ENCODE data around the gene LCP2.

LCP2 gene

DNA sequence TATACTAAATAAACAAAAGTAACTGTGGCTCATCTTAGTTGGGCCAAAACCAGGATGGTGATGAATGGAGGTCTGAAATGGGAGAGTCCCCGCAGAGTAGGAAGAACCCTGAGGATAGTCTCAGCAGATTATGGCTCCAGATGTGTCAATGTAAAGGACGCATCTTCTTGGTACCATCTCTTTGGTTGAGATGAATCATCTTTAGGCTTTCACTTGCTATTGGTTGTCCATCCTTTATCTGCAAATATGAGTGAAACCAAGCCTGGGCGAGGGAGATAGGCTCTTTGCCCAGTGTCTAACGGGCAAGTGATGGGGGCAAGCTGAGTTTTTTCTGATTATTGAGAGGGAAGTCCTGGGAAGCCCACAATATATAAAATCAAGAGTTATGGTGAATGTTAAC lies 19.4 kb upstream of the LCP2 start:
- in situ Hi-C loops (cut with MboI; ENCODE audit: low sequenced_read_pairs) = no loop called here

DNA sequence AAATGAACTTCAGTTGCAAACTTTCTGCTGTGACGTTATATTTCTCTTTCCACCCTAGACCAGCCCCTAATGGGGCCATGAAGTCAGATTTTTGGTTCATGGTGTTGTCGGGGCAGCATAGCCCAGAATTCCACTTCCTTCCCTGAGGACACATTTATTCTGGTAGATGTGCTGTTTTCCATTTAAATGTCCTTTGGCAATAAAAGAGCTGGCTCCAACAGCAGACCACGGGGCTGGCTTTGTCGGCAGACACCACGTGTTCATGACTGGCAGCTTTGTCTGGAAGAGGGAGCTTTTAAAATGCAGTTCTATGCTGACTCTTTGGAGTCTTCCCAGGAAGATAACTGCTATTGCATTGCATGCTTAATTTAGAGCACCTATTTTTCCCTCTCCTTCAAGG lies 17.6 kb upstream of the LCP2 start:
- in situ Hi-C loops (cut with MboI; ENCODE audit: low sequenced_read_pairs) = no loop called here

DNA sequence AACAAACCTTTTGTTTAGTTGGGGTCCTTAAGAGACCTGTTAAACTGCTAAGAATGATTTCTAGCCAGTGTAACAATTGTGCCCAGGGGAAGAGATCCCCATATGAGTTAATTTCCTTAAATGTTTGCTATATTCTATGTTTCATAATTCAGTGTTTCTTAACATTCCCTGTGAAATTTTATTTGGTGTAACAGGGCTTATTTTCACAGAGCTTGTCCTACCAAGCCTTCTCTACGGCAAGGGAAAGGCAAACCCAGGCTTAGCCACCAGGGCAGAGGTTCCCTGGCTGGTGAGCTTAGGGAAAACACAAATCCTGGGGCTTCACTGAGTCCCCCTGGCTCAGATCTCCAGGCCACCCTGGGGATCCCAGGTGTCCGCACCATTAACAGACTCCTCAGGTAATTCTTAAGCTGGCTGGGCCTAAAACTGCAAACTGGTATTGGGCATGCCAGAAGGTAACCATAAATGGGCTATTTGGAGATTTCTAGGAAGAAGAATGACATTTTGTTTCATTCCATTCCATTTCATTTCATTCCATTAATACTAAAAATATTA lies 17.0 kb upstream of the LCP2 start:
- in situ Hi-C loops (cut with MboI; ENCODE audit: low sequenced_read_pairs) = no loop called here

GRCh38 chr5:170313816-170314215 lies 16.2 kb upstream of the LCP2 start:
- in situ Hi-C loops (cut with MboI; ENCODE audit: low sequenced_read_pairs) = no loop called here

DNA sequence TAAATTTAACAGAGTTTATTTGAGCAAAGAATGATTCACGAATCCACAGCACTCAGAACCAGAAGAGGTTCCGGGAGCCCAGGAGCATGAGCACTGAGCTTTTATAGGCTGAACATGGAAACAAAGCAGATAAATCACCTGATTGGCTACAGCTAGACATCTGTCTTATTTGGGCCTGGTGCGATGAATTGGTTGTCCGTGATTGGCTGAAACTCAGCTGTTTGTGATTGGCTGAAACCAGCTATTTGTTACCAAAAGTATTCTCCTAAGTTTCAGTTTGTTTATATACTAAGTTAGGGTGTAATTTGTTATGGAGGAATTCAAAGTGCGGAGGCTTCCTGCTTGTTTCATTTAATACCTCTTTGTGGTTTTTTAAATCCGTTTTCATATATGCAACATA lies 15.8 kb upstream of the LCP2 start:
- in situ Hi-C loops (cut with MboI; ENCODE audit: low sequenced_read_pairs) = no loop called here

DNA sequence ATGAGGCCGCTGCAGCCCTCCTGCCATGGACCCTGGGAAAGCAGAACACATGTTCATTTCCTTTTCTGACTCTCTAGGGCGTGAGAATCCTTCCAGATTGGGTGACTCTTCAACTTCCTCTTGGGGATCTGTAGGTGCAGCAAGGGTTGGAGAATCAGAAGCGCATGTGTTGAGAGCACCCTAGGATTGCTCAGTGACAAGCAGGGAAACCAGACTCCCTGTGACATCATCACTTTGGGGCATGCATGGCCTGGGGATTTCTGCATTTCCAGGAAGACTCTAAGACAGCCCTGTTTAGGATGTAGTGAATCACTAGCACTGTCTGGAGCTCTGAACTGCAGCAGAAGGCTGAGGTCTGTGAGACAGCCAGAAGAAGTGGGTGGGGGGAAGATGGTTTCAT lies 15.1 kb upstream of the LCP2 start:
- in situ Hi-C loops (cut with MboI; ENCODE audit: low sequenced_read_pairs) = no loop called here

DNA sequence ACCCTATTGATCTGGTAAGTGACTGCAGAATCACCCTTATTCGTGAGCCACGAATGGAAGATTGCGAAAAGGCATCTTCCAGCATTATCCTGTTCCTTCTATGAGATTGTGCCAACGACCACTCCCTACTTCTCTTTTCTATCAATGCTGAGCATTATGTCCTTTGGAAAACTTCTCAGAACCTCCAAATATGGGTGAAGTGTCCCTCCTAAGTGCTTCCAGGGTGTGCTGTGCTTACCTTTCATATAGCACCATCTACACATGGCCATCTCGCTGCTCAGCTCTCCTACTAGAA lies 14.7 kb upstream of the LCP2 start:
- in situ Hi-C loops (cut with MboI; ENCODE audit: low sequenced_read_pairs) = no loop called here

- in situ Hi-C loops (cut with MboI; ENCODE audit: low sequenced_read_pairs) = no loop called here
These were observed 14.1 kb upstream of the LCP2 start for GRCh38 chr5:170311511-170312300.

- in situ Hi-C loops (cut with MboI; ENCODE audit: low sequenced_read_pairs) = no loop called here
These were observed 12.8 kb upstream of the LCP2 start for GRCh38 chr5:170310256-170310926.

DNA sequence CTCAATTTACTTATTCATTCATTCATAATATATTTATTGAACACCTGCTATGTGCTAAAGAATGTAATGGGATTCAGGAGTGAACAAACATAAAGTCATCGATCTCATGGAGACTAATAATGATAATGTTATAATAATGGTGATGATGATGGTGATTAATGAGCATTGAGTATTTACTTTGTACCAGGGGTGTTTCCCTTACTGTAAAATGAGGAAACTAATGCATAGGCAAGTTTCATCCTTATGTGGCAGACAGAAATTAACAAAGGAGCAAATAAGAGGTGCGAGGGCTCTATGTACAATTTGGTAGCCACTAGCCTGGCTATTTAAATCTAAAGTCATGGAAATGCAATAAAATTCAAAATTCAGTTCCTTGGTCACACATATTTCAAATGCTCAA lies 11.1 kb upstream of the LCP2 start:
- in situ Hi-C loops (cut with MboI; ENCODE audit: low sequenced_read_pairs) = no loop called here

- in situ Hi-C loops (cut with MboI; ENCODE audit: low sequenced_read_pairs) = no loop called here
These were observed 10.2 kb upstream of the LCP2 start for GRCh38 chr5:170307575-170308465.

GRCh38 chr5:170306381-170306831 lies 8.8 kb upstream of the LCP2 start:
- in situ Hi-C loops (cut with MboI; ENCODE audit: low sequenced_read_pairs) = no loop called here

DNA sequence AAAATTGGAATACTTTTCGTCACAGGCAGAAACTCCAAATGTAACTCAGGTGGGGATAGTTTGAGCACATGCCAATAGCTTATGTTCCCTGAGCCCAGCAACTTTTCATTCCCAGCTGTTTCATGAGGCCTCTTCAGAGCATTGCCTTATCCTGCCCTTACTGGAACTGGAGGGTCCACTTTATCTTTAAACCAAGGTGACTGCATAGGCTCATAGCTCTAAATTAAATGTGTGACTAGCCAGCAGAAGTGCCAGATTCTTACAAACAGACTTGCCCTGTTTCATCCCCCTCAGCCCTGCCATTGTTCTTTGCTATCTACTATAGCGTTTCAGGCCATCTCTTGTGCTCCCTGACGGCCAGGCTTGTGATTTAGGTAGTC lies 8.1 kb upstream of the LCP2 start:
- in situ Hi-C loops (cut with MboI; ENCODE audit: low sequenced_read_pairs) = no loop called here

GRCh38 chr5:170305016-170305645 lies 7.6 kb upstream of the LCP2 start:
- in situ Hi-C loops (cut with MboI; ENCODE audit: low sequenced_read_pairs) = no loop called here

DNA sequence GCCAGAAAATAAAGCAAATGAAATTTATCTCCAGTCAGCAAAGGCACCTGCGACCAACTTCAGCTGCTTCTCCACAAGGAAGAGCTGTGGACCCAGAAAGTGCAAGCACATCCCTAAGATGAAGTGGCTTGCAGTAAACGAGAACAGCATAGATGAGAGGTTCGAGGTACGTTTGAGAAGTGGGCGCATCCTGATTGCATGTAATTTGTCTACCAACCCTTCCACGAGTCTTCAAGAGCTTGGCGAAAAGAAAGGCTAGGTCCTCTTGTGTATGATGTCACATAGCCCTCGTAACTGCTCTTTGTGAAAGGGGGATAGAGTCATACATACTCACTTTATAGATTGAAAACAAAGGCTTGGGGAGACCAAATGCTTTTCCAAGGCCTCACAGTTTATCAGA lies 6.0 kb upstream of the LCP2 start:
- in situ Hi-C loops (cut with MboI; ENCODE audit: low sequenced_read_pairs) = no loop called here

DNA sequence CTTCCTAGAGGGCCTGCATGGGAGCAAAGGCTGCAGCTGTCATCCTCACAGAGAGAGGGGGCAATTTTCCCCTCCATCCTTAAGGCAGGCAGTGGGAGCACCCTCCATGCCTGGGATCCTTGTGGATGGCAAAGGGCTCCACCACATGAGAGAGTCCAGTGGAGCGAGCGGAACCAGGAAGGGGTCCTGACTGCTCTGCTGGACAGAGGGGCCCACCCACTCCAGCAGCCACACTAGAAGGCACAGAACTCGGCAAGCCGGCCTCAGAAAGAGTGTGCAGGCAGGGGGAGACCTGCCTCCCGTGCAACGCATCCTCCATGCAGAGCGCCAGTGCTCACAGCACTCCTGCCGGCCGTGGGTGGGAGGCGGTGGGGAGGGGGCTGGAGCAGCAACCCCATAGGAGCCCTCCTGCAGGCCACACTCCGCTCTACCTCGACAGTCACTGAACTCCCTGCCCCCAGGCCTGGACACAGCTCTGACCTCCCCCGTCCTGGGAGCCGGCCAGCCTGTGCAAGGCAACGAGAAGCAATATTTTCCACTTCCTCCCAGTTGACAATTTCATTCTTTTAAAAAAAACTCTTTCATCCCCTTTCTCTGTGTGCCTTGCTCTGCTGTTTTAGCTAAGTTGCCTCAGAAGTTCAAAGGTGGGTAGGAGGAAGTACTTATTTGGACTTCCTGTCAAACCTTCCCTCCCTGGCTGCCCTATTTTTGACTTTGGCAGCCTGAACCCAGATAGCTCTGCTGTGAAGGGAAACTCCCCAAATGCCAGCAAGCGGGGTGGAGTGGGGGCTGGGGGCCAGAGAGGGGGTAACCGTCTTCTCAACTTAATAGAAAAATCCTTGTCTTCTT lies 5.3 kb upstream of the LCP2 start:
- in situ Hi-C loops (cut with MboI; ENCODE audit: low sequenced_read_pairs) = no loop called here

GRCh38 chr5:170301981-170302652 lies 4.5 kb upstream of the LCP2 start:
- in situ Hi-C loops (cut with MboI; ENCODE audit: low sequenced_read_pairs) = no loop called here

DNA sequence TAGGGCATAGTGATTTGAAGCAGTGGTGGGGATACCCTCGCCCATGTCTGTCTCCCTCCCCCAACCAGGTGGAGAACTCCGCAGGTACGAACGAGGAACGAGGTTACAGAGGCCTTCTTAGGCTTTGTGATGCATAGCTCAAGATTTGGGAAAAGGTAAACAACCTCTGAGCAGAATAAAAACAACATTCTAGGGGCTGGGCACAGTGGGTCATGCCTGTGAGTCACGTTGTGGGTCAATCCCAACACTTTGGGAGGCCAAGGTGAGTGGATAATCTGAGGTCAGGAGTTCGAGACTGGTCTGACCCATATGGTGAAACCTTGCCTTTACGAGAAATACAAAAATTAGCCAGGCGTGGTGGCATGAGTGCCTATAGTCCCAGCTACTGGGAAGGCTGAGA lies 3.6 kb upstream of the LCP2 start:
- in situ Hi-C loops (cut with MboI; ENCODE audit: low sequenced_read_pairs) = no loop called here

DNA sequence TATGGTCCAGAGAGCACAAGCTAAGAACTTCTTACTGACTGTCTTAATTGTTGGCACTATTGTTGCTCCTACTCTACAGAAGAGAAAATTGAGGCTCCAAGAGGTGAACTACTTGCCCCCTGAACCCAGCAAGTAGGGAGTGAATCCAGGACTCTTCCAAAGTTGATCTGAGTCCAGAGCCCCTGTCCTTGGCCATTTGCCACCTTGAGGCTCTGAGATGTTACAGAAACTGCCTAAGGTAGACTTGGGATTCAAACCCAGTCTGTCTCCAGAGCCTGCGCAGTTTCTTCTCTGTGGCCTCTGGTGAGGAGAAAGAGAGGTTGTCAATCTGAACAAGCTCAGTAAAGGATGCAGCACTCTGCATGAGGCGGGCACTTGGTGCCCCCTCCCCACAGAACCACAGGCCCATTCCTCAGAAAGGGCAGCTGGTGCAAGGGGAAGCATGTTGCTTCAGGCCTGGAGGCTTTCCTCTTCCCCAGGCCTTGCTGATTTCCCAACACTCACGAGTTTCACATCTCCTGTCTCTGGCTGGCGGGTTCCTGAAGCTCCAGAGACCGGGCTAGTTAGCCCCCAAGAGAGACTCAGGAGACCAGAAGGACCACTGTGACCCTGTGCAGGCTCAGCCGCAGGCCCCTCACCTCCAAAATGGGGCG lies 2.9 kb upstream of the LCP2 start:
- in situ Hi-C loops (cut with MboI; ENCODE audit: low sequenced_read_pairs) = no loop called here
